Endothelial cell of umbilical vein (primary cell): ENCODE results near the gene LYRM2.

Source experiments
- CTCF ChIP-seq, 2 donors: IDR thresholded peaks; 1 replicate in 1 of 2; 2 replicates in 1 of 2; pipeline ENCODE4 v1.5.1; 2011; ENCODE audit warnings: low read length in 2 of 2, mild to moderate bottlenecking in 2 of 2, moderate library complexity in 2 of 2, control low read depth in 1 of 2, inconsistent platforms in 1 of 2, low read depth in 1 of 2; ENCODE audit not compliant: insufficient read depth in 1 of 2; ENCODE audit errors: extremely low read depth in 1 of 2
- EZH2 ChIP-seq: IDR thresholded peaks from 2 replicates; pipeline ENCODE4 v1.6.1; 2012; ENCODE audit warnings: borderline replicate concordance, low read depth, mild to moderate bottlenecking, moderate library complexity, low read length, inconsistent platforms; ENCODE audit not compliant: severe bottlenecking
- FOS ChIP-seq: IDR thresholded peaks from 2 replicates; pipeline ENCODE4 v1.6.1; 2011; ENCODE audit warnings: mild to moderate bottlenecking, low read length, moderate library complexity, borderline replicate concordance; ENCODE audit not compliant: insufficient read depth
- JUN ChIP-seq: IDR thresholded peaks from 2 replicates; pipeline ENCODE4 v1.6.1; 2011; ENCODE audit warnings: borderline replicate concordance, low read depth; ENCODE audit not compliant: insufficient read length, insufficient read depth
- MYC ChIP-seq: IDR thresholded peaks from one replicate; pipeline ENCODE4 v1.6.1; 2011; ENCODE audit warnings: mild to moderate bottlenecking, low read depth, low read length
- POLR2A ChIP-seq: IDR thresholded peaks from 2 replicates; pipeline ENCODE4 v1.6.1; 2012; ENCODE audit warnings: low read depth, mild to moderate bottlenecking, control low read depth, low read length
- POLR2AphosphoS5 ChIP-seq: IDR thresholded peaks from 2 replicates; pipeline ENCODE4 v1.6.1; 2012; ENCODE audit warnings: low read depth, mild to moderate bottlenecking, control low read depth, low read length, moderate library complexity; ENCODE audit not compliant: insufficient read depth
- TF ChIP-seq, protein P1 (sequence below): IDR thresholded peaks from 2 replicates; pipeline ENCODE4 v1.6.1; 2011; ENCODE audit not compliant: insufficient read depth, insufficient read length

- TF ChIP-seq MYC: no peak
- no peak for TF ChIP-seq CTCF (IDR thresholded peaks at IDR 0.05; ENCODE audit: extremely low read depth in 1 of 2, insufficient read depth in 1 of 2, low read depth in 1 of 2, low read length in 2 of 2)
- no peak for TF ChIP-seq POLR2AphosphoS5
- no peak for TF ChIP-seq POLR2A
- no peak for TF ChIP-seq EZH2
- no peak for TF ChIP-seq FOS
- TF ChIP-seq JUN: no peak
- TF ChIP-seq, protein P1, sequence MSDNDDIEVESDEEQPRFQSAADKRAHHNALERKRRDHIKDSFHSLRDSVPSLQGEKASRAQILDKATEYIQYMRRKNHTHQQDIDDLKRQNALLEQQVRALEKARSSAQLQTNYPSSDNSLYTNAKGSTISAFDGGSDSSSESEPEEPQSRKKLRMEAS: no peak
Measured at GRCh38 chr6:89575562-89575960, 63.0 kb downstream of the LYRM2 start.
